ENCODE data around the gene INS. TPM values are rescaled to one million over a fixed set of nuclear protein-coding genes. Genes with fewer than 3 reads are reported as not detected.

Gene INS
- total RNA-seq, 1 donor from 2014 or later = not detected

GRCh38 chr11:2200536-2200935 is 39.5 kb upstream of the INS start:
- H3K9me3 ChIP-seq (replicated peaks) = no peaks in the 10 kb centered on the region
- no peak overlapping the region for H3K4me3 ChIP-seq
- no peaks in the 10 kb centered on the region for H3K36me3 ChIP-seq
- H3K27ac ChIP-seq (replicated peaks) = no peak overlapping the region
- no peaks in the 10 kb centered on the region for H3K4me1 ChIP-seq
- no peak for TF ChIP-seq CTCF (IDR thresholded peaks at IDR 0.05; ENCODE audit: borderline replicate concordance)
- intact Hi-C loops (cut with micrococcal nuclease) = no loop called here
- DNase-seq = no peak
- peaks cover 14% of the 10 kb centered on the region for H3K27me3 ChIP-seq (ENCODE audit: low read depth)

GRCh38 chr11:2199466-2200341 is 38.7 kb upstream of the INS start:
- Histone ChIP-seq H3K9me3 (replicated peaks) (no peaks in the 10 kb centered on the region), H3K4me1 (no peaks in the 10 kb centered on the region), H3K27ac (replicated peaks) (no peak overlapping the region), H3K4me3 (no peak overlapping the region), H3K36me3 (no peaks in the 10 kb centered on the region), H3K27me3 (ENCODE audit: low read depth) (peaks cover 23% of the 10 kb centered on the region)
- DNase-seq = no peak
- intact Hi-C loops (cut with micrococcal nuclease) = loop anchor here (10.0 kb wide), 2 partner anchors 95 to 215 kb away; no protein-coding TSS in a partner anchor
- no peak for TF ChIP-seq CTCF (IDR thresholded peaks at IDR 0.05; ENCODE audit: borderline replicate concordance)

DNA sequence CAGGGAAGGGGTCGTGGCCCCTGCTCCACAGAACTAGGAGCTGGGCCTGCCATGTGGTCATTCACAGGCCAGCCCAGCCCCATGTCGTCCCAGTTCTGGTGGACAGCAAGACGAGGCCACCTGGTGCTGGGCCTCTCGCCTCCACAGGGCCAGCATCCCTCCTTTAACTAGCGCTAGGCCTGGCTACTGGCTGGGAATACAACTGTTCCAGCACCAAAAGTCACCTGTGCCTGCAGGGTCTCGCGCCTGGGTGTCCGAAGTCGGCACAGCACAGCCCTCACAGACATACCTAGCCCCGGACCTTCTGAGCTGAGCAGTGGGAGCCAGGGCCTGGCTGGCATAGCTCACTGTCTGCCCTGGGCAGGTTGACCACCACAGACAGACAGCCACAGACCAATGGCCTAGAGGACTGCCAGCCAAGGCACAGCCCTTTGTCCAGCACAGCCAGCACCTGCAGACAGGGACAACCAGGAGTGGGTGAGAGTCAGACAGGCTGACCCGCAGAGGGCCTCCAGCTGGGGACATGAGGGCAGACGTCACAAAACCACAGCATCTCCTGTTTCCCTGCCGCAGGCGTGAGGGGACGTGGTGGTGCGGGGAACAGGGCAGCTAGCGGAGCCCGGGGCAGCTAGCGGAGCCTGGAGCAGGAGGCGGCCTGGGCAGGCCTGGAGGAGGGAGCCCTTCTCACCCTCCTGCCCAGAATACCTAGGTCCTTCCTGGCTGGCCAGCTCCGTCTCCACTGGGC is 37.8 kb upstream of the INS start:
- intact Hi-C loops (cut with micrococcal nuclease) = loop anchor here (10.0 kb wide), 2 partner anchors 96 to 216 kb away; no protein-coding TSS in a partner anchor
- DNase-seq = no peak
- no peaks in the 10 kb centered on the region for H3K9me3 ChIP-seq (replicated peaks)

DNA sequence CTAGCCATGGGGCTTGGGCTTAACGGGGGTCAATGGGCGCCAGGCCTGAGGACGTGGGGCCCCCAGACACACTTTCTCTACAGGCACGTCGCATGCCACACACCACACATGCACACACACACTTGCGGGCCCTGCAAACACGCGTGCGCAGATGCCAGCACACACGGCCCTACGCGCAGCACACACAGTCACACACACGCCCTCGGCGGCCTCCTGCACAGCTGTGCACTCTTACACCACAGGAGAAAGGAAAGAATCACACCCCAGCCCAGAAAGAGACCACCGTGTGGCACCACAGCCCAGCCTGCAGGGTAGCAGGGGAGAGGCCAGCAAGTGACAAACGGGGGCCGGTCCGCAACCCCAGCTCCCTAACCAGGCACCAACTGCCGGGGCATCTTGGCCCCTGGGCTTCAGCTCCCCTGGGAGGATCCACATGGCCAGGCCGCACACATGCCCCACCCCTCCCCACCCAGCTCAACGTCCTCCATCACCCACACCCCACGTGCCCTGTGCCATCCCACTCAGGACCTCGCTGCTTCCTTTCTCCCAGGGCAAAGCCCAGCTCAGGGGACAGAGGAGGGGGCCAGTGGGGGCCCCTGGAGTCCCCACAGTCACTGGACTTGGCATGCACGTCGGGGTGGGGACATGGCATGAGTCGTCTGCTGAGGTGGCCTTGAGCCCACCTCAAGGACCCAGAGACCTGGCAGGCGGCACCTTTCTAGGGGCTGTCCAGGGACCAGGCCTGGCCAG is 36.9 kb upstream of the INS start:
- no peak overlapping the region for H3K4me3 ChIP-seq
- peaks cover 27% of the 10 kb centered on the region for H3K27me3 ChIP-seq (ENCODE audit: low read depth)
- no peak overlapping the region for H3K27ac ChIP-seq (replicated peaks)
- H3K4me1 ChIP-seq = peaks cover 8% of the 10 kb centered on the region
- no peak for TF ChIP-seq CTCF (IDR thresholded peaks at IDR 0.05; ENCODE audit: borderline replicate concordance)
- no peak for DNase-seq
- no peaks in the 10 kb centered on the region for H3K9me3 ChIP-seq (replicated peaks)
- intact Hi-C loops (cut with micrococcal nuclease) = loop anchor here (10.0 kb wide), 2 partner anchors 97 to 217 kb away; no protein-coding TSS in a partner anchor
- H3K36me3 ChIP-seq = no peaks in the 10 kb centered on the region

More for the DNA sequence above, 37.8 kb upstream of the INS start:
- Histone ChIP-seq H3K4me1 (no peaks in the 10 kb centered on the region), H3K27me3 (ENCODE audit: low read depth) (peaks cover 21% of the 10 kb centered on the region), H3K4me3 (no peak overlapping the region), H3K27ac (replicated peaks) (no peak overlapping the region), H3K36me3 (no peaks in the 10 kb centered on the region)
- no peak for TF ChIP-seq CTCF (IDR thresholded peaks at IDR 0.05; ENCODE audit: borderline replicate concordance)

All from left ventricle myocardium inferior (tissue), 1 donor.